Neutrophil (primary cell): ENCODE data around the gene PROCR.
"Not testable (repeated sequence)": the region's sequence is repeated elsewhere in the genome, so short reads cannot be mapped to it uniquely, and the experiment has no call there.

Experiments used
- H3K27ac ChIP-seq: fragments of 200-600 bp; sonication (generic); 2 replicates; pipeline ENCODE4 v1.5.1; 2016; ENCODE audit warnings: mild to moderate bottlenecking, moderate library complexity
- H3K27me3 ChIP-seq: fragments of 200-600 bp; sonication (generic); 2 replicates; pipeline ENCODE4 v1.6.0; 2016; ENCODE audit warnings: mild to moderate bottlenecking
- H3K36me3 ChIP-seq: fragments of 200-600 bp; sonication (generic); 2 replicates; pipeline ENCODE4 v1.5.1; 2017
- H3K4me1 ChIP-seq, 2 experiments: fragments of 200-600 bp in 1 of 2; sonication (generic) in 1 of 2; 1 replicate in 1 of 2; 2 replicates in 1 of 2; pipeline versions ENCODE4 v1.5.1 to v1.6.1; 2013 to 2016; ENCODE audit warnings: low read depth in 1 of 2, low read length in 1 of 2, mild to moderate bottlenecking in 1 of 2, moderate library complexity in 1 of 2; ENCODE audit not compliant: control insufficient read depth in 1 of 2, insufficient read depth in 1 of 2
- H3K4me3 ChIP-seq, 2 experiments: fragments of 200-600 bp in 1 of 2; sonication (generic) in 1 of 2; 1 replicate in 1 of 2; 2 replicates in 1 of 2; pipeline ENCODE4 v1.5.1; 2013 to 2016; ENCODE audit warnings: low read depth in 1 of 2, low read length in 1 of 2, mild to moderate bottlenecking in 1 of 2, moderate library complexity in 1 of 2
- H3K9me3 ChIP-seq: fragments of 200-600 bp; sonication (generic); 2 replicates; pipeline ENCODE4 v1.5.1; 2016
- CTCF ChIP-seq: fragments of 200-600 bp; sonication (generic); IDR thresholded peaks from 2 replicates; pipeline ENCODE4 v1.5.1; 2016; ENCODE audit warnings: antibody characterized with exemption

The PROCR gene

GRCh38 chr20:35191419-35192117 is 19.7 kb downstream of the PROCR start:
- Histone ChIP-seq H3K4me3 (no peak overlapping the region), H3K27me3 (no peaks in the 10 kb centered on the region), H3K27ac (no peak overlapping the region), H3K36me3 (no peaks in the 10 kb centered on the region), H3K9me3 (no peaks in the 10 kb centered on the region), H3K4me1 (no peaks in the 10 kb centered on the region)
- no peak for TF ChIP-seq CTCF

- H3K4me3 ChIP-seq = no peak overlapping the region
- no peak overlapping the region for H3K27ac ChIP-seq
- H3K9me3 ChIP-seq = no peaks in the 10 kb centered on the region
- H3K27me3 ChIP-seq = no peaks in the 10 kb centered on the region
- no peaks in the 10 kb centered on the region for H3K36me3 ChIP-seq
- no peaks in the 10 kb centered on the region for H3K4me1 ChIP-seq
- TF ChIP-seq CTCF = no peak
Observed at GRCh38 chr20:35192118-35192872, 20.4 kb downstream of the PROCR start.

- H3K4me3 ChIP-seq, H3K27me3 ChIP-seq, H3K27ac ChIP-seq, H3K9me3 ChIP-seq, H3K36me3 ChIP-seq, H3K4me1 ChIP-seq: not testable (repeated sequence)
Observed at GRCh38 chr20:35193031-35193791, 21.3 kb downstream of the PROCR start.

GRCh38 chr20:35196313-35196712 is 24.4 kb downstream of the PROCR start:
- Histone ChIP-seq H3K9me3 (no peaks in the 10 kb centered on the region), H3K27me3 (no peaks in the 10 kb centered on the region), H3K36me3 (no peaks in the 10 kb centered on the region), H3K4me1 (no peaks in the 10 kb centered on the region), H3K27ac (no peak overlapping the region), H3K4me3 (no peak overlapping the region)
- no peak for TF ChIP-seq CTCF

- Histone ChIP-seq H3K4me1 (no peaks in the 10 kb centered on the region), H3K27ac (no peak overlapping the region), H3K36me3 (no peaks in the 10 kb centered on the region), H3K4me3 (no peak overlapping the region), H3K27me3 (no peaks in the 10 kb centered on the region), H3K9me3 (no peaks in the 10 kb centered on the region)
- TF ChIP-seq CTCF = no peak
Observed at GRCh38 chr20:35199740-35200139, 27.9 kb downstream of the PROCR start.

GRCh38 chr20:35200267-35200666 is 28.4 kb downstream of the PROCR start:
- TF ChIP-seq CTCF = no peak
- no peaks in the 10 kb centered on the region for H3K27me3 ChIP-seq
- H3K4me1 ChIP-seq = no peaks in the 10 kb centered on the region
- no peaks in the 10 kb centered on the region for H3K9me3 ChIP-seq
- no peak overlapping the region for H3K4me3 ChIP-seq
- no peak overlapping the region for H3K27ac ChIP-seq
- H3K36me3 ChIP-seq = no peaks in the 10 kb centered on the region

- H3K9me3 ChIP-seq, H3K36me3 ChIP-seq, H3K4me1 ChIP-seq, H3K27me3 ChIP-seq, H3K4me3 ChIP-seq, H3K27ac ChIP-seq: not testable (repeated sequence)
Observed at GRCh38 chr20:35201467-35201866, 29.6 kb downstream of the PROCR start.
